Measurements from ENCODE around the gene LRP1B. TPM values are rescaled to one million over a fixed set of nuclear protein-coding genes. Genes with fewer than 3 reads are reported as not detected.

Gene LRP1B
- total and polyA plus RNA-seq, 2 of the 8 experiments (the other 6 are each of a cell fraction or from before 2014, with no cell fraction given): 0.03 TPM; not detected in 1

GRCh38 chr2:140528982-140529381, 1601.8 kb downstream of the LRP1B start:
- H3K4me1 ChIP-seq (replicated peaks in 1 of 4; ENCODE audit: control insufficient read depth in 3 of 4, insufficient read depth in 4 of 4, low read length in 3 of 4): no peaks in the 10 kb centered on the region
- no peak overlapping the region for H2AK5ac ChIP-seq (ENCODE audit: low read depth, low read length)
- ChIA-PET POLR2A (ENCODE audit: partially characterized antibody) (no interaction called here), CTCF (ENCODE audit: partially characterized antibody) (no interaction called here)
- H4K91ac ChIP-seq (replicated peaks; ENCODE audit: insufficient read length, low read length): no peak overlapping the region
- H3K4me3 ChIP-seq (ENCODE audit: extremely low read depth in 1 of 4, insufficient read depth in 2 of 4, low read depth in 3 of 4, low read length in 4 of 4): no peak overlapping the region
- no peaks in the 10 kb centered on the region for H3K9me3 ChIP-seq (ENCODE audit: insufficient read depth in 2 of 2, low read depth in 1 of 2, low read length in 1 of 2)
- H3K79me1 ChIP-seq (ENCODE audit: low read depth, low read length): no peaks in the 10 kb centered on the region
- H3K27ac ChIP-seq (ENCODE audit: low read depth, low read length): no peak overlapping the region
- 87% methylated on average over 2 of the region's 2 CpGs; no CpG with 5 or more reads in 1 of the 2 experiments for WGBS, 2 experiments (ENCODE audit: extremely low coverage in 1 of 2, insufficient coverage in 1 of 2, insufficient read length in 1 of 2, insufficient replicate concordance in 2 of 2, low coverage in 1 of 2, low lambda C conversion rate in 2 of 2, missing lambda C conversion rate in 1 of 2)
- no peak overlapping the region for H3K14ac ChIP-seq (ENCODE audit: insufficient read length)
- H3K56ac ChIP-seq (replicated peaks; ENCODE audit: insufficient read length, low read depth, low read length): no peak overlapping the region
- no peak overlapping the region for H2BK20ac ChIP-seq (ENCODE audit: low read length)
- no peak overlapping the region for H2BK12ac ChIP-seq (ENCODE audit: low read depth, low read length)
- H3K4me2 ChIP-seq (ENCODE audit: insufficient read depth in 1 of 2, low read depth in 2 of 2, low read length in 2 of 2): no peak overlapping the region
- no peak for TF ChIP-seq SRF (IDR thresholded peaks at IDR 0.05; ENCODE audit: low read depth, low read length)
- no peak for TF ChIP-seq SIX5 (IDR thresholded peaks at IDR 0.05; ENCODE audit: low read depth, low read length)
- no peak for TF ChIP-seq JUND (IDR thresholded peaks at IDR 0.05; ENCODE audit: low read length)
- no peak for TF ChIP-seq JUN (IDR thresholded peaks at IDR 0.05; ENCODE audit: low read depth, low read length)
- TF ChIP-seq GABPA (IDR thresholded peaks at IDR 0.05; ENCODE audit: borderline replicate concordance, insufficient read depth, low read length): no peak
- TF ChIP-seq RAD21 (IDR thresholded peaks at IDR 0.05 in 1 of 2, conservative IDR thresholded peaks at IDR 0.05 in 1 of 2; ENCODE audit: low read depth in 2 of 2, low read length in 2 of 2): no peak
- TF ChIP-seq FOSL1 (IDR thresholded peaks at IDR 0.05; ENCODE audit: insufficient read depth, low read depth, low read length): no peak
- no peak for DNase-seq (ENCODE audit: low read depth in 1 of 2, low spot score in 2 of 2)
- no peaks in the 10 kb centered on the region for H3K79me2 ChIP-seq (ENCODE audit: control insufficient read depth in 1 of 2, insufficient read depth in 2 of 2, low read length in 2 of 2)
- H3K4ac ChIP-seq (replicated peaks; ENCODE audit: insufficient read length, low read depth, low read length): no peak overlapping the region
- no peaks in the 10 kb centered on the region for H3K23me2 ChIP-seq (ENCODE audit: low read depth, low read length)
- H3K36me3 ChIP-seq (ENCODE audit: control insufficient read depth in 2 of 4, insufficient read depth in 4 of 4, low read length in 3 of 4): no peaks in the 10 kb centered on the region
- H4K5ac ChIP-seq (ENCODE audit: insufficient read length, low read depth, low read length): no peak overlapping the region
- H4K20me1 ChIP-seq (replicated peaks in 1 of 2; ENCODE audit: control insufficient read depth in 1 of 2, insufficient read depth in 2 of 2, low read length in 2 of 2): no peaks in the 10 kb centered on the region
- H3K27me3 ChIP-seq (replicated peaks in 1 of 4; ENCODE audit: control insufficient read depth in 3 of 4, extremely low read depth in 1 of 4, insufficient read depth in 3 of 4, low read length in 3 of 4): peaks cover 0 to 1% (median 0%) of the 10 kb centered on the region in 4 experiments; a peak in 1 of 7 replicates
- no peak overlapping the region for H2BK5ac ChIP-seq (ENCODE audit: low read depth, low read length)
- no peak for FAIRE-seq
- no peak overlapping the region for H4K8ac ChIP-seq (ENCODE audit: extremely low read depth, insufficient read depth, low read length)
- no peak overlapping the region for H2BK120ac ChIP-seq (replicated peaks; ENCODE audit: low read depth, low read length)
- H3K9ac ChIP-seq (replicated peaks in 1 of 4; ENCODE audit: extremely low read depth in 1 of 4, low read depth in 3 of 4, low read length in 3 of 4): no peak overlapping the region
- H3K18ac ChIP-seq (ENCODE audit: extremely low read depth, low read length): no peak overlapping the region
- H3K23ac ChIP-seq (ENCODE audit: insufficient read length): no peak overlapping the region
- H2BK15ac ChIP-seq (ENCODE audit: low read length): no peak overlapping the region
- H2AFZ ChIP-seq (ENCODE audit: low read length): no peak overlapping the region

Measured in H1 (cell line).